ENCODE data around the gene PDCD6IP. TPM values are rescaled to one million over a fixed set of nuclear protein-coding genes. Genes with fewer than 3 reads are reported as not detected.
A peak's percentile ranks its signal among the peaks of the same experiment; 100 is the strongest.

PDCD6IP gene
- total RNA-seq, 1 experiment from 2014 or later = 205 TPM

DNA sequence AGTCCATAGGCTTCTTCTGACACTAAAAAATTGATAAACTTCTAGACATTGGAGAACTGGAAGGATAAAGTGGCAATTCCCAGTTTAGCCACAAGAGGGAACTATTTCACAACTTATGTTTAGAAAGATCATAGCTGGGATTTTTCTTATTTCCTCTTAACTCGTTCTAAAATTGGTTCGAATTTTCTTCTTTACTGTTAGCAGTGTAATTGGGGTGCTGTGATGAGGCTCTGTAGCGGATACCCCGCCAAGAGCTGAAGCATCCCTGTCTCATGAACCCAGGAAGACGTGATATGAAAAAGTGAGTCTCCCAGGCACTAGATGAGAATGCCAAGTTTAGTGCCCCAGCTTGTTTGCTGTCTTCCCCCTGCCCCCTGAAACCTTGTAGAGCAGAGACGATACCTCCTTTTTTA lies 85.1 kb downstream of the PDCD6IP start:
- H3K4me1 ChIP-seq (ENCODE audit: control insufficient read depth, insufficient read depth, low read length) = peaks cover 5% of the 10 kb centered on the region
- ChIA-PET POLR2A (no interaction called here), CTCF (interaction anchor here (1.2 to 2.9 kb wide), 2 partner anchors 800 to 804 kb away, joined by 3 to 15 read pairs; no protein-coding TSS in a partner anchor)
- peak overlapping the region; percentile 39; the same call in 1 of the 2 replicates for H3K27ac ChIP-seq (ENCODE audit: low read length)
- peak; percentile 36; the same call in 1 of the 2 replicates for ATAC-seq
- H3K36me3 ChIP-seq (ENCODE audit: control insufficient read depth, insufficient read depth, low read length) = no peaks in the 10 kb centered on the region
- H3K27me3 ChIP-seq (ENCODE audit: control insufficient read depth, insufficient read depth, low read length) = no peaks in the 10 kb centered on the region
- TF ChIP-seq TCF7L2 (IDR thresholded peaks at IDR 0.05; ENCODE audit: low read depth, low read length) (no peak), SIN3A (IDR thresholded peaks at IDR 0.05; ENCODE audit: borderline replicate concordance, insufficient read depth, low read depth, low read length) (no peak)
- TF ChIP-seq, protein P1, sequence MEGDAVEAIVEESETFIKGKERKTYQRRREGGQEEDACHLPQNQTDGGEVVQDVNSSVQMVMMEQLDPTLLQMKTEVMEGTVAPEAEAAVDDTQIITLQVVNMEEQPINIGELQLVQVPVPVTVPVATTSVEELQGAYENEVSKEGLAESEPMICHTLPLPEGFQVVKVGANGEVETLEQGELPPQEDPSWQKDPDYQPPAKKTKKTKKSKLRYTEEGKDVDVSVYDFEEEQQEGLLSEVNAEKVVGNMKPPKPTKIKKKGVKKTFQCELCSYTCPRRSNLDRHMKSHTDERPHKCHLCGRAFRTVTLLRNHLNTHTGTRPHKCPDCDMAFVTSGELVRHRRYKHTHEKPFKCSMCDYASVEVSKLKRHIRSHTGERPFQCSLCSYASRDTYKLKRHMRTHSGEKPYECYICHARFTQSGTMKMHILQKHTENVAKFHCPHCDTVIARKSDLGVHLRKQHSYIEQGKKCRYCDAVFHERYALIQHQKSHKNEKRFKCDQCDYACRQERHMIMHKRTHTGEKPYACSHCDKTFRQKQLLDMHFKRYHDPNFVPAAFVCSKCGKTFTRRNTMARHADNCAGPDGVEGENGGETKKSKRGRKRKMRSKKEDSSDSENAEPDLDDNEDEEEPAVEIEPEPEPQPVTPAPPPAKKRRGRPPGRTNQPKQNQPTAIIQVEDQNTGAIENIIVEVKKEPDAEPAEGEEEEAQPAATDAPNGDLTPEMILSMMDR (IDR thresholded peaks at IDR 0.05) = peak; percentile 53; the same call in 1 of the 2 replicates
- BruUV-seq (replicated peaks) = no TSS peak
- in situ Hi-C loops (cut with HindIII; ENCODE audit: low pct_unique_long_range_greater_than_20kb, low sequenced_read_pairs) = no loop called here
- intact Hi-C loops (cut with micrococcal nuclease; ENCODE audit: unreplicated experiment) = no loop called here
- peak; percentile 17 for DNase-seq (ENCODE audit: low read depth, low spot score)
- H3K4me3 ChIP-seq (ENCODE audit: low read depth in 2 of 2, low read length in 2 of 2) = peak overlapping the region in 1 of 2 experiments; percentile 47; a peak in 2 of 4 replicates
- H3K9me3 ChIP-seq (ENCODE audit: control insufficient read depth, insufficient read depth, low read depth, low read length) = no peaks in the 10 kb centered on the region

DNA sequence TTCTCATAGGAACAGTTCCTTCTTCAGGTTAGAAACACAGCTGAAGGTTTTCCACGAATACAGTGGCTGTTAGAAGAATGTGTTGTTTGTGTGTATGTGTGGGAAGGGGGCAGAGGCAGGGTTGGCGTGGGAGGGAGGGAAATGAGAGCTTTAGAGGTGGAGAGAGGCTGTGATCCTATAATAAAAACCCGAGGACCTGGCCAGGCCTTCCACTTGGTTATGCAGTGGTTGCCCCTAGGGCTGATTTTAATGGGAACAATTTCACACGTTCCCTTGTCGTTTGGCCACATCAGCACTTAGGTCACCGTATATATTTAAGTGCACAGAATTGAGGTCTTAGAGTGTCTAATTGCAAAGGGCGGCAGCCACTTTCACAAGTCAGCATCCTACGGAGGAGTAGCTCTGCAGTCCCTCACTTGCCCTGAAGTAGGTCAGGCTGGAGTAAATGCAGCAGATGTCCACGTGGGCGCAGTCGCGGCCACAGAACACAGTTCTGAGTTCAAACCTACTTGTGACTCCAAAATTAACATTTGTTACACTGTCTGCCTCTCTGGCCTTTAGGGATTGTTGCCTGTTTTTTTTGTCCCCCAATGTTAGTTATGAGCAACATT lies 85.6 kb downstream of the PDCD6IP start:
- peaks cover 5% of the 10 kb centered on the region for H3K4me1 ChIP-seq (ENCODE audit: control insufficient read depth, insufficient read depth, low read length)
- peak overlapping the region; percentile 39; the same call in 1 of the 2 replicates for H3K27ac ChIP-seq (ENCODE audit: low read length)
- DNase-seq (ENCODE audit: low read depth, low spot score) (no peak), ATAC-seq (peak; percentile 87)
- H3K36me3 ChIP-seq (ENCODE audit: control insufficient read depth, insufficient read depth, low read length) = no peaks in the 10 kb centered on the region
- TF ChIP-seq, protein P2, sequence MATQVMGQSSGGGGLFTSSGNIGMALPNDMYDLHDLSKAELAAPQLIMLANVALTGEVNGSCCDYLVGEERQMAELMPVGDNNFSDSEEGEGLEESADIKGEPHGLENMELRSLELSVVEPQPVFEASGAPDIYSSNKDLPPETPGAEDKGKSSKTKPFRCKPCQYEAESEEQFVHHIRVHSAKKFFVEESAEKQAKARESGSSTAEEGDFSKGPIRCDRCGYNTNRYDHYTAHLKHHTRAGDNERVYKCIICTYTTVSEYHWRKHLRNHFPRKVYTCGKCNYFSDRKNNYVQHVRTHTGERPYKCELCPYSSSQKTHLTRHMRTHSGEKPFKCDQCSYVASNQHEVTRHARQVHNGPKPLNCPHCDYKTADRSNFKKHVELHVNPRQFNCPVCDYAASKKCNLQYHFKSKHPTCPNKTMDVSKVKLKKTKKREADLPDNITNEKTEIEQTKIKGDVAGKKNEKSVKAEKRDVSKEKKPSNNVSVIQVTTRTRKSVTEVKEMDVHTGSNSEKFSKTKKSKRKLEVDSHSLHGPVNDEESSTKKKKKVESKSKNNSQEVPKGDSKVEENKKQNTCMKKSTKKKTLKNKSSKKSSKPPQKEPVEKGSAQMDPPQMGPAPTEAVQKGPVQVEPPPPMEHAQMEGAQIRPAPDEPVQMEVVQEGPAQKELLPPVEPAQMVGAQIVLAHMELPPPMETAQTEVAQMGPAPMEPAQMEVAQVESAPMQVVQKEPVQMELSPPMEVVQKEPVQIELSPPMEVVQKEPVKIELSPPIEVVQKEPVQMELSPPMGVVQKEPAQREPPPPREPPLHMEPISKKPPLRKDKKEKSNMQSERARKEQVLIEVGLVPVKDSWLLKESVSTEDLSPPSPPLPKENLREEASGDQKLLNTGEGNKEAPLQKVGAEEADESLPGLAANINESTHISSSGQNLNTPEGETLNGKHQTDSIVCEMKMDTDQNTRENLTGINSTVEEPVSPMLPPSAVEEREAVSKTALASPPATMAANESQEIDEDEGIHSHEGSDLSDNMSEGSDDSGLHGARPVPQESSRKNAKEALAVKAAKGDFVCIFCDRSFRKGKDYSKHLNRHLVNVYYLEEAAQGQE (IDR thresholded peaks at IDR 0.05; ENCODE audit: insufficient read depth in 1 of 2, low read depth in 2 of 2, low read length in 1 of 2) = no peak
- no peak for TF ChIP-seq POLR2AphosphoS5 (IDR thresholded peaks at IDR 0.05; ENCODE audit: low read depth, low read length)
- TF ChIP-seq, protein P1 (IDR thresholded peaks at IDR 0.05) = peak; percentile 60
- CTCF ChIA-PET = interaction anchor here (1.2 to 2.9 kb wide), 2 partner anchors 800 to 803 kb away, joined by 3 to 15 read pairs; no protein-coding TSS in a partner anchor
- intact Hi-C loops (cut with micrococcal nuclease; ENCODE audit: unreplicated experiment) (loop anchor here (2.0 kb wide), 1 partner anchor 799 kb away; no protein-coding TSS in a partner anchor), in situ Hi-C loops (cut with HindIII; ENCODE audit: low pct_unique_long_range_greater_than_20kb, low sequenced_read_pairs) (no loop called here)
- H3K9me3 ChIP-seq (ENCODE audit: control insufficient read depth, insufficient read depth, low read depth, low read length) = no peaks in the 10 kb centered on the region
- peak overlapping the region in 1 of 2 experiments; percentile 47; a peak in 2 of 4 replicates for H3K4me3 ChIP-seq (ENCODE audit: low read depth in 2 of 2, low read length in 2 of 2)
- BruUV-seq (replicated peaks) = no TSS peak
- H3K27me3 ChIP-seq (ENCODE audit: control insufficient read depth, insufficient read depth, low read length) = no peaks in the 10 kb centered on the region
- POLR2A ChIA-PET = no interaction called here
